ENCODE results near the gene ZSCAN31.
"Not testable (repeated sequence)": the region's sequence is repeated elsewhere in the genome, so short reads cannot be mapped to it uniquely, and the experiment has no call there.

ZSCAN31 gene

GRCh38 chr6:28317866-28318265 is 18.1 kb downstream of the ZSCAN31 start:
- DNase-seq (ENCODE audit: low read depth in 2 of 2): not testable (repeated sequence)

GRCh38 chr6:28315628-28316027 is 20.3 kb downstream of the ZSCAN31 start:
- no peak for DNase-seq (ENCODE audit: low read depth in 2 of 2)

- no peak for DNase-seq (ENCODE audit: low read depth in 2 of 2)
Observed at GRCh38 chr6:28312939-28313338, 23.0 kb downstream of the ZSCAN31 start.

- no peak for DNase-seq (ENCODE audit: low read depth in 2 of 2)
Observed at GRCh38 chr6:28311139-28311823, 24.7 kb downstream of the ZSCAN31 start.

- DNase-seq (ENCODE audit: low read depth in 2 of 2): not testable (repeated sequence)
Observed at GRCh38 chr6:28306363-28306762, 29.6 kb downstream of the ZSCAN31 start.

- DNase-seq (ENCODE audit: low read depth in 2 of 2): no peak
Observed at GRCh38 chr6:28303570-28303969, 32.4 kb downstream of the ZSCAN31 start.

- no peak for DNase-seq (ENCODE audit: low read depth in 2 of 2)
Observed at GRCh38 chr6:28296520-28297060, 39.4 kb downstream of the ZSCAN31 start.

GRCh38 chr6:28295326-28295725 is 40.6 kb downstream of the ZSCAN31 start:
- no peak for DNase-seq (ENCODE audit: low read depth in 2 of 2)

- no peak for DNase-seq (ENCODE audit: low read depth in 2 of 2)
Observed at GRCh38 chr6:28291573-28291972, 44.4 kb downstream of the ZSCAN31 start.

- no peak for DNase-seq (ENCODE audit: low read depth in 2 of 2)
Observed at GRCh38 chr6:28282926-28283325, 53.0 kb downstream of the ZSCAN31 start.

GRCh38 chr6:28281288-28282064 is 54.5 kb downstream of the ZSCAN31 start, which contains the start of gene PGBD1:
Gene PGBD1, plus strand, starts transcription at chr6:28281572. Its CDS starts 2,242 bp downstream, at chr6:28283814.
- peak; percentile 13 to 15 for DNase-seq (ENCODE audit: low read depth in 2 of 2)

- no peak for DNase-seq (ENCODE audit: low read depth in 2 of 2)
Observed at GRCh38 chr6:28280595-28281287, 55.2 kb downstream of the ZSCAN31 start.

GRCh38 chr6:28277746-28278145 is 58.2 kb downstream of the ZSCAN31 start:
- DNase-seq (ENCODE audit: low read depth in 2 of 2): no peak

GRCh38 chr6:28274888-28275287 is 61.1 kb downstream of the ZSCAN31 start:
- DNase-seq (ENCODE audit: low read depth in 2 of 2): no peak
